SIG-M5 treated with dmso at 0.1 percent for 504 hours (cell line): Measurements from ENCODE around the gene MRPS14.
A peak's percentile ranks its signal among the peaks of the same experiment; 100 is the strongest.
"Not testable (repeated sequence)": the region's sequence is repeated elsewhere in the genome, so short reads cannot be mapped to it uniquely, and the experiment has no call there.

Experiments used
- DNase-seq: peaks from one replicate; lab custom pipeline; 2025; ENCODE audit not compliant: unreplicated experiment; lab: John Stamatoyannopoulos, UW

Gene MRPS14

DNA sequence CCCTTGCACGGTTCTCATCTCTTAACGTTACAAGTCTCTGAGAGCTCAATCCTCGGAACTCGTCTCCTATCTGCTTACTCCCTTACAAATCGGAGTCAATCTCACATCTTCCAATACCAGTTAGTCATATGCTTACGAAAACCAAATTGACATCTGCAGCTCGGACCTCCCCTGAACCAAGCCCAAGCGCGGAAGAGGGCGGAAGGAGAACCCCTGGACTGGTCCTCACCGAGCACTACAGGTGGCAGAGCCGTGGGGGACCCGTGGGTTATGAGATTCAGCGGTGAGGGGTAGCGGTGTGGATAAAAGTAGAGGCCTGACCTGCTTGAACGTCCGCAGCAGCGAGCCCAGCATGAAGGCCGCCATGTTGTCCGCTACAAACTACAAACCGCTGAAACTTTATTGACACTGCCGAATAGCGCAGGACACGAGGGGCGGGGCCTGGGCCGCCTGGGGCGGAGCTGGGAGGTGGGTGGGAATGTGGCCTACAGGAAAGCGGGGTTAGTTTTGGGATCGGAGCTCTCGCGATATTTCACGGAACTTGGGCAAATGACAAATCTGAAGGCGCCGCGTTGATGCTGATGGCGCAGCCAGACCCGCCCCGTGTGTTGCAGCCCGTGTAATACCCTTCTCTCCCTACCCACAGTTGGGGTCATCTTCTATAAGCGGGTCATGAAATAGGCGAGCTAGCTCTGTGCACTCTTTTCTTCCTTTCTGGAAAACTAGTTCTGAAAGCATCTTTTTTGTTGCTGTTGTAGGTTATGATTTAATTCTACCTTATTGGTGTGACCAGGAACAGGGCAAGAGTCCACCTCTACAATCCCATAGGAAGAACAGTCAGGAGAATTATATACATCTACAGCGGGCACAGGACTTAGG, at the start of gene MRPS14:
MRPS14 (minus strand) TSS at position 383 of the 879 bp plus-strand sequence; CDS start at position 366, 17 bp downstream.
- DNase-seq = peak; percentile 98

DNA sequence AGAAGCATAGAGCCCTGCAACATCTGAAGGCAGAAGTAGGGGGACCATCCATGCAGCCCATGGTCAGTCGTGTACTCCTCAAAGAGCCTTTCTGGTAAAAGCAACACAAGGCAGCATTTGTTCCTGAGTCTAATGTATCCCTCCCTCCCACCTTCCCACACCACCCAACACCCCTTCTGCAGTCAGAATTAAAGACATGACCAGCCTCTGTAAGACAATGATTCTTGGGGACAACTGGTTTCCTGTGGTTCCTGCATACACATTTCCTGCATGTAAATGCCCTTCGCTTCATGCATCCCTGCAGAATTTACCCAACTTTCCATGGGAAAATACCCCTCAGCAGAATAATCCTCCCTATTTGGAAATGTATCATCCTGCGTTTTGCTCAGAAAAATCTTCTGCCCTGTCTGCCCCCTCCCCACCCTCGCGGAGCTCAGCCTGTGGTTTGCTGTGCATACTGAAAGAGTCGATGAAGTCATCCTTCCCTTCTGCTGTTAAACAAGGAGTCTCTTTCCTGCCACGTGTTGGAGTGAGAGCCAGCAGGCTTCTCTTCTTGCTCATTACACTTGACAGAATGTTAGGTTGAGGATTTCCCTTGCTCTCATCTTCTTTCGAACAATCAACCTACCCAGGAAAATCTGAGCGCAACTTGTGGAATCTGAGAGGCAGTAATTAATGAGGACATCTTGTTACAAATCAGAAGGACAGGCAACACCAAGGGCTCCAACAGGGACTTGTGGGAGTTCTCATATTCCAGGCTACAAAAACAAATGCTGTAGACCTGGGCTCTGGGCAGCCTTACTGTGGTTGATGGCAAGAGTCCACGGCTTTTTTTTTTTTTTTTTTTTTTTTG, 49.1 kb upstream of the MRPS14 start:
- DNase-seq = peak; percentile 93

DNA sequence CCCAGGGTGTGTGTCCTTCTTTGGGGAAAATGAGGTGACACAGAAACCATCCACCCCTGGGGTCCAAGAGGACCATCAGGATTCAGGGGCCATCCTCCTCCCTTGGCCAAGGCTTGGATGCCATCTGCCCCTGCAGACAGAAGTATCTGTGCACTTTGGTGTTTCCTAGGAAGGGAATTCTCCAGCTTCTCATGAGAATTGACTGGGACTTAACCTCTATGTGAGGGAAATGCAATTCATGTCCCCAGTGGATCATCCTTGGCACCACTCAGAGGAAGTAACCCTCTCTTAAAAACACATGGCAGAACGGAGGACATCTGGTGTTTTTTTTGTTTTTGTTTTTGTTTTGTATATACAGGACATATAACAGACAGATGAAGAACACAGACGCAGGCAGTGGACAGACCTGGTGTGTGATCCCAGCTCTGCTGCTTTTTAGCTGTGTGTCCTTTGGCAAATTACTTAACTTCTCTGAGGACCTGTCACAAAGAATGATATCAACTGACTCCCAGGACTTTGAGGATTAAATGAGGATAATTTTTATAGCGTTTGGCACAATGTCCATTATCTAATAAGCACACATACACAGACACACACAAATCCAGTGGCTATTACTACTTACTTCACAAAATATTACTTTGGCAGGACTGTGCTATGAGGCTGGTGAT, 48.2 kb upstream of the MRPS14 start:
- no peak for DNase-seq

DNA sequence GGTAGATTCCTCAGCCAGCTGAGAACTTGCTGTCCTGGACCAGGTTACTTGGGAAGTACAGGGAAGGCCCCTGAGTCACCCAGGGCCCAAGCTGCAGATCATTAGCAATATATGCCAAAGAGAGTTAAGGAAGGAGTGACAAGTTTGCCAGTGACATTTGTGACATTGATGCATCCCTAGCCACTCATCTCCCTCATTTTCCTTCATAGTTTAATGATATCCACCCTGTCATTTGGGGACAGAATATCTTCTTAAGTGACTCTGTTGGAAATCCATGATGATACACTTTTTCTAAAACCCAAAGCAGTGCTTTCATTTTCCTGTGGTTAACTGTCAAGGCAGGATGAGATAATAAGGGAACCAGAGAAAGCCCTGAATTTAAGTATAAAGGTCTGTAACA, 47.6 kb upstream of the MRPS14 start:
- DNase-seq = no peak

DNA sequence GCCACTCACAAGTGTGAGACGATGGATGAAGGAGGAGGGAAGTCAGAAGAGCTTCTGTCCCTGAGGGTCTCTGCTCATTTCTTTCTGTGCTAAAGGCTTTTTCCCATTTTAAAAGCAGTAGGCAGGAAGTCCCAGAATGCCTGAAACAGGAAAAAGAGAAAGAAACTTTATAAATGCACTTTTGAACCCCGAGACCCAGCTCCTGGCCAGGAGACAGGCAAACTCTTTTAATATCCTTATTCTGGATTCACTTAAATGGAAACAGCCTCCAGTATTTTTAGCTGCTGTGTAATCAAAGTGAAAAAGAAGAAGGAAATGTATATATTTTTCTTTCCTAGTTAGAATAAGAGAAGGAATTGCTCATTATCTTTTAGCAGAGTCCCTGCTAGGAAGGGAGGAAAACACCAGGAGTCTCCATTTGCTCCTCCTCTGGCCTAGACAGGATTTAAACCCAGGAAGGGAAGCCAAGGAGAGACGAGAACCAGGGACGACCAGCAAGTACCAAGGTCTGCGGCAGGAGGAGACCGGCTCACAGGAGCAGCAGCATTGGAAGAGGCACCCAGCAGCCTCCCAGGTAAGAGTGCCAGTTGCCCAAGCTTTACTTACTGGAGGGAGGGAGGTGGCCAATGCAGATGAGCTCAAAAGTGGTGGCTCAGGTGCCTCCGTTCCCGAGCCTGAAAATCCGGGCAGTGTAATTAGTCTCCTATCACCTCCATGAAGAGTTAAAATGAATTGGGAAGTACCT, 44.3 kb upstream of the MRPS14 start, which contains the start of gene TNN:
TNN (plus strand) TSS at position 472 of the 745 bp plus-strand sequence. CDS start 9,586 bp downstream, outside the sequence.
- DNase-seq = no peak

- DNase-seq = no peak
These were observed 39.6 kb upstream of the MRPS14 start for GRCh38 chr1:175062858-175063257.

- DNase-seq = no peak
These were observed 39.1 kb upstream of the MRPS14 start for GRCh38 chr1:175062339-175062738.

DNA sequence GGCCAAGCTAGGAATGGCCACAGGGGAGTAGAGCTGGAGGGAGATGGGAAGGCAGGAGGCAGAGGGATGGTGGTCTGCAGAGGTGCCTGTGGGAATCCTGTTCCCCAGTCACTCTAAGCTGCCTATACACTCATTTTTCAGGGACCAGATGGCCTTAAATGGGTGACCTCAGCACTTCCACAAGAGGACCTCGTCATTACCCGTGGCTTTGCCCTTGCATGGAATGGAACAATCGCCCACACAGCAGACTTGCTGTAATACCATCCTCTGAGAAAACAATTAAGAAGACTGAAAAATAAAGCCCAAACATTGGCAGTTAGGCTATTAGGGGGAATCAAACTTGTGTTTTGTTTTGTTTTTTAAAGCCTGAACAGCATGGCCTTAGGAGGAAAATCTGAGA, 31.5 kb upstream of the MRPS14 start:
- DNase-seq = no peak

- DNase-seq = no peak
These were observed 27.8 kb upstream of the MRPS14 start for GRCh38 chr1:175050992-175051391.

DNA sequence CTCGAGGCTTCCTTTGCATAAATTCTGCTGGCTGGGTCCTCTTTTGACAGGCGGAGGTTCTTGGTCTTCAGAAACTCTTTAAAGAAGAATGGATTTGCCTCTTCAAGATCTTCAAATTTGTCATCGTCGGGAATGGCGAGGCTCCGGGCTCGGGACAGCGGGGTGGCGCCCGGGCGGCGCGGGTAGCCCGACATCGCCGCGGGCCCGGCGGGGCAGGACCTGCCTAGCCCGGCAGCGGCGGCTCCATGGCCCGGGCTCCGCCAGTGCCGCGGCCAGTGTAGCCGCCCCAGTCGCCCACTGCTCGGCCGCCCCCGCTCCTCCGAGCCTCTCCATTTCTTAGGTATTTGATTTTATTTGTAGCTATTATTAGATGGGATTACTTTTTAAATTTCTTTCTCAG, 22.3 kb upstream of the MRPS14 start:
- no peak for DNase-seq

GRCh38 chr1:175045097-175045496, 21.9 kb upstream of the MRPS14 start:
- DNase-seq = no peak

DNA sequence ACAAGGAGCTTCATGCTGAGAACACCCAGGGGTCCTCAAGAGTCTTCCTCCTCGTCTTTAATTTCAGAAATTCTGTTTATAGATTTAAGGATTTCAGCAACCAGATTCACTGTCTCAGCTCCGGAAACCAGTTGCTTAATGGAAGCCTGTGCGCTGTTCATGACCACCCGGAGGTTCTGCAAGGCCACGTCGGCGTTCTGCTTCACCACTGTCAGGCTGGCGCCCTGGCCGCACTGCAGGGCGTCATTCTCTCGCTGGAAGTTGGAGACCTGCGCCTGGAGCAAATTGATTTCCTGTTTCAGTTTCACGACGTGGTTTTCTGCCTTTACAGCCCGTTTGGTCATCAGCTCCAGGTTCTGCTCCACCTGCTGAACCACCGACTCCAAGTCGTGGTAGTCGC, 21.4 kb upstream of the MRPS14 start:
- DNase-seq = not testable (repeated sequence)

GRCh38 chr1:175043824-175044223, 20.6 kb upstream of the MRPS14 start:
- no peak for DNase-seq

- DNase-seq = no peak
These were observed 19.4 kb upstream of the MRPS14 start for GRCh38 chr1:175042650-175043049.

DNA sequence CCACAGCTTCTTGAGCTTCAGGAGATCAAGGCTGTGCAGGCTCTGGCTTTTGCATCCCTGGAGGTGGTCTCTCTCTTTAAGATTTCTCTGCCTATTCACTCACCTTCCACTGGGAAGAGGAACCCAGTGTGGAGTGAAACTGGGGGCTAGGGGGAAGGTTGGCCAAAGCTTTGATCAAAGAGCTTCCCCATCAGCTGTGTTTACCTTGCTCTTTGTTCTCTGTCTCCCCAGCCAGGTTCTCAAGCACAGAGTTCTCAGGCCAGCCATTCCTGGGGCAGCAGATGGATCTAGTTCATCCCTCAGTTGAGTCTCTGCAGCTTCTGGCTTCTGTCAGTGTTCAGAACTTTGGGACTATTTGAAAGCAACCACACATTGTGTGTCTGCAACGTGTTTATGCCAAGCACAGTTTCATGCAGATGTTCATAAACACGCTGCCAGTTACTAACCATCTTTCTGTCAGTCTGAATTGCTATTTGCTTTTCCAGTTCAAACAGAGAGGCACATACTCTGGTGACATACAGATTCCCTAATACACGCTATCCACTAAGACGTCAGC, 17.2 kb upstream of the MRPS14 start:
- DNase-seq = no peak

DNA sequence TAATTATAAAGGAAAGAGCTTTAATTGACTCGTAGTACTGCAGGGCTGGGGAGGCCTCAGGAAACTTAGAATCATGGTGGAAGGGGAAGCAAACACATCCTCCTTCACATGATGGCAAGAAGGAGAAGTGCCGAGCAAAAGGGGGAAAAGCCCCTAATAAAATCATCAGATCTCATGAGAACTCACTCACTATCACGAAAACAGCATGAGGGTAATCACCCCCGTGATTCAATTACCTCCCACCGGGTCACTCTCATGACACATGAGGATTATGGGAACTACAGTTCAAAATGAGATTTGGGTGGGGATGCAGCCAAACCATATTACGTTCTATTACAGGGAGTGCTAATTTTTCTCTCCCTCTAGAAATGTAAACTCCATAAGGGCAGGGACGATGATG, 14.2 kb upstream of the MRPS14 start:
- DNase-seq = no peak

DNA sequence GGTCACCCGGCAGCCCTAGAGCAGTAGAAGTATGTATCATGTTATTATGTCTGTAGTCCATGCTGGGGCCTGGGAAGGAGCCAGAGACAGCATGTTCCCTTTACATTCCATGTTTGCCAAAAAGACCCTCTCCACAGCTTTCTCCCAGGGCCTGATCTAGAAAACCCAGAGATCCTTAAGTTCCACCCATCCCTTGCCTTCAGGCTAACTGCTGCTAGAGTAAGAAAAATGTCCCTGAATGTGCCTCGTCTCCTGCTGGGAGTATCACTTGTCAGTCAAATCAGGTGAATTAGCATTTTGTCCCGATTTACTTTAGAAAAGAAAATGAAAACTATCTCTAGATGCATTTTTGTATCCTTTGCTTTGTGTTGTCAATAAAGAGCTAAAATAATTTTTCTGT, 13.3 kb upstream of the MRPS14 start:
- DNase-seq = no peak

- DNase-seq = no peak
These were observed 12.6 kb upstream of the MRPS14 start for GRCh38 chr1:175035865-175036264.

GRCh38 chr1:175034775-175035174, 11.6 kb upstream of the MRPS14 start:
- DNase-seq = no peak

DNA sequence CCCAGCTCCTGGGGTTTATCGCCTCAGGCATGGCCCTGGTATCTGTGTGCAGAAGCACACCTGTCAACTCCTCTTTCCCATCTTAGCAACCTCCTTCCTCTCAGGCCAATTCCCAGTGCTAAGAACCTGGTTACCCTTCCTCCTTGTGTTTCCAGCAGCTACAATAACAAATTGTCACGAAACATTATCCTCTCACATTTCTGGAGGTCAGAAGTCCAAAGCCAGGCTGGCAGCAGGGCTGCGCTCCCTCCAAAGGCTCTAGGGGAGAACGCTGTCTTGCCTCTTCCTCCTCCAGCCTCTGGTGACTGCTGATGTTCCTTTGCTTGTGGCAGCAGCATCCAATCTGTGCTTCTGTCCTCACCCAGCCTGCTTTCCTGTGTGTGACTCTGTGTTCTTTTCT, 10.7 kb upstream of the MRPS14 start:
- DNase-seq = no peak
